Activated CD8-positive, alpha-beta memory T cell treated with anti-CD3 and anti-CD28 coated beads for 36 hours (primary cell): ENCODE data around the gene CRYBG1. TPM values are rescaled to one million over a fixed set of nuclear protein-coding genes. Genes with fewer than 3 reads are reported as not detected.

ENCODE experiments used
- CTCF ChIA-PET: fragments of 350-600 bp; sonication (Branson Sonifier 250); formaldehyde crosslinking; loops from one replicate; lab custom pipeline; 2021; ENCODE audit warnings: antibody characterized with exemption; lab: Charles Lee
- POLR2A ChIA-PET: fragments of 350-600 bp; sonication (Branson Sonifier 250); formaldehyde crosslinking; loops from one replicate; lab custom pipeline; 2021; ENCODE audit warnings: antibody characterized with exemption; lab: Charles Lee
- total RNA-seq, 2 experiments: library from RNA; stranded (reverse); gene quantifications; one replicate each; pipeline ENCODE4 v1.2.3, GENCODE V29; 2021

Gene CRYBG1
- total RNA-seq, 2 experiments from 2014 or later = 31.8 to 32.3 TPM

DNA sequence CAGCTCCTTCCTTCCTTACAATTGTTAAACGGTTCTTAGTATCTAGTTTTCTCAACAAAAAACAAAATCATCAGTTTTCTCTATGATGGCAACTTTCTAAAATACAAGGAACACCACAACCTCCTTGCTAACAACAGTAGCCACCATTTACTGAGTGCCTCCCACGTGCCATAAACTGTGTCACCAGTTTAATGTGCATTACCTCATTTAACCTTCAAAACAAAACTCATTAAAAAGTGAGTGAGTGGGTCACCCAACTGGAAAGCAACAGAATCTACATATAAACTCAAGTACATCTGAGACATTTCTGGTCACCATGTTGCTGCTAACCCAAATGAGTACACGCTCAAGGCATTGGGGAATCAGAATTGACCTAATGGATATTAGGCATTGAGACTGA lies 257.8 kb downstream of the CRYBG1 start:
- ChIA-PET CTCF (no interaction called here), POLR2A (no interaction called here)

DNA sequence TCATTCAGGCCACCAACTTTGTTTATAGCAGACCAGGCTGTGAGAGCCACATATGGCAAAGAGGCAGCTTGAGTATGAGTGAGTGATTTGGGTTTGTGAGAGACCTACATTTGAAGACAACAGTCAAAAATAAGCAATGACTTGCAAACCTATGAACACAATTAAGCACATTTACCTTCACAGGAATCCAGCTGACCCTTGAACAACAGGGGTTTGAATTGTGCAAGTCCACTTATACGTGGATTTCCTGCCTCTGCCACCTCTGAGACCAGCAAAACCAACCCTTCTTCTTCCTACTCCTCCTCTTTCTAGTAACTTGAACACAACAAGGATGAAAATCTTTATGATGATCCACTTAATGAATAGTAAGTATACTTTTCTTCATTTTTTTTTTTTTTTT lies 258.7 kb downstream of the CRYBG1 start:
- CTCF ChIA-PET = interaction anchor here (1.2 kb wide), 1 partner anchor 378 kb away, joined by 3 read pairs; no protein-coding TSS in a partner anchor

GRCh38 chr6:106620931-106621672 lies 260.6 kb downstream of the CRYBG1 start:
- ChIA-PET POLR2A (no interaction called here), CTCF (no interaction called here)

More for the DNA sequence above, 258.7 kb downstream of the CRYBG1 start:
- POLR2A ChIA-PET = no interaction called here

Other genes with a start within 250 kb of the CRYBG1 start
- gene ATG5, start 35.0 kb upstream of the CRYBG1 start, total RNA-seq = 10 to 100 TPM; 41.9 to 42.0 TPM